ENCODE results near the gene IQSEC1.
A peak's percentile ranks its signal among the peaks of the same experiment; 100 is the strongest.

The IQSEC1 gene

DNA sequence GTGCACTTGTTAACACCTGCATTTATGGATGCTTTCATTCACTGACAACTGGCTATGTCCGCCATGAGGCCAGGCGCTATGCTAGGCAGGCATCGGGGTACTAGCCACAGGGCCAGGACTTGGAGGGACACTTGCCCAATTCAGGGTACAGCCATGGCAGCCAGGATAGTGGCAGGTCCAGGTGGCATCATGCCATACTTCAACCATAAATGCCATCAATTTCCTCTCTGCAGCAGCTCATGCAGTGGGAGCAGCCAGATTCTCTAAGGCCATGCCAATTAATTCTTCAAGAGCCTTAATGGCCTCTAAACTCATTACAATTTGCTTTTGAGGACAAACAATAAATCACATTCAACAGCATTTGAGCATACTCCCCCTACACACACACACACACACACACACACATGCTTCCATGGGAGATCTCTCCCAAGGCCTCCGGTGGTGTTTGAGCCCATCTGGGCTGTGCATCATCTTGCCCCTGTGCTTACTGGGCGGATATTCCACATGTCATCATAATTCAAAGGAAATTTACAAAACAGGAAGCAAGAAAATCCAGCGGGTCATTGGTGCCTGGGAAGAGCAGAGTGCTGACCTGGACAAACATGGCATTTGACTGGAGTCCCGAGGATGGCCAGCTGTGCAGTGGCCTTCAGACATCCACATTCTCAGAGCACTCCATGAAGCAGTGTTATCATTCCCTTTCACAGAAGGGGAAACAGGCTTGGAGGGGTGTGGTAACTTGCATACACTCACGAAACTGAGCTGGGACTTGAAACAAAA lies 109.1 kb downstream of the IQSEC1 start:
- DNase-seq, result no peak

DNA sequence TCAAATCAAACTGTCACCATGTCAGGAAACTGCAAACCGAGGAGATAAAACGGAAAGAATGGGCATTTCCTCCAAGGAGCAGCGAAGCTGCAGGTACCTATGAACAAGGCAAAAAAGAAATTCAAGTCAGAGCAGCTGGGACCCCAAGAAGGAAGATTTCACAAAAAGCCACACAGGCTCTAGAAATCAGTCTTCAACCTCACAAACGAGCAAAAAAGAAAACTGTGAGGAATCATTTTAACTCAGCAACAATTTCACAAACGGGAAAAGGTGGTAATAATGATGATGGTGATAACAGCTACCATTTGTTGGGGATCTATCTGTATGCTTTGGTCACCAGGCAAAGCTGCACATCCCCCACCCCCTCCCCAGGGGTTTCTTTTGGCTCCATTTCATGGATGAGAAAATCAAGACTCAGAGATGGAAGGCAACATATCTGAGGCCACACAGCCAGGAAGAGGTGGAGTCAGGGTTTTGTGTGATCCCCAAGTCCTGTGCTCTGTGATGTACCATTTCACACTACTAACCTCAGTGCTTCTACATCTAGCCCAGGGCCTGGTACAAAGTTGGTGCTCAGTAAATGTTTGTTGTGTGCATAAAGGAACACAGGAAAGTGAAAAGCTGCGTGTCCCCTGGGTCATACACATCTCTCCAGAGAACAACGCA lies 109.9 kb downstream of the IQSEC1 start:
- DNase-seq, result no peak

DNA sequence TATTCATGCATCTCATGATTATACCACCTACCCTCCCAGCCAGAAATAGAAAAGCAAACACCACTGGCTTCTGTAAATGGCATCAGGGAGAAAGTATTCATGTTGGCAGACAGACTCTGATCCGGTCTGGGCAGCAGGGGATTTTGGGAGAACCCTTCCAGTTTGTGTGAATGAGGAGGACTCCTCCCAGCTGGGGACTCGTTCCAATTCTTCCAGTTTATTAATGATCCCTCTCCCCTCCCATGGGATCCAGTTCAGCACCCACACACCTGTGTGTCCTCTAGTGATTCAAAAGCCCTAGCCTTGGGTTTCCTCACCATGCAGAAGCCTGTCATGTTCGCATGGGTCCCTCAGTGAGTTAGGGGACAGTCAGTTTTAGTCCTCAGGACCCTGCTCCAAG lies 110.9 kb downstream of the IQSEC1 start:
- no peak for DNase-seq

DNA sequence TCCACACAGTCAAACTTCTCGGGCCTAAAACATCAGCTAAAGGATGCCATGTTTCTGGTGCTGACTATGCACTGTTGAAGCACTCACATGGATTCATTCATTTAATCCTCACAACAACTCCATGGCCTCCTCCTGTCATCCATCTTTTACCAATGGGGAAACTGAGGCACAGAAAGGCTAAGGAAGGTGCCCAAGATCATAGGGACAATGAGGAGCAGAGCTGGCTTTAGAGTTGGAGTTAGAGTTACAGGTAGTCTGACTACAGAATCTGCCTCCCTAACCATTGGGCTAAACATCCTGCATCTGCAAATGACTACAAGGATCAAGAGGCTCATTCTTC lies 111.6 kb downstream of the IQSEC1 start:
- no peak for DNase-seq

DNA sequence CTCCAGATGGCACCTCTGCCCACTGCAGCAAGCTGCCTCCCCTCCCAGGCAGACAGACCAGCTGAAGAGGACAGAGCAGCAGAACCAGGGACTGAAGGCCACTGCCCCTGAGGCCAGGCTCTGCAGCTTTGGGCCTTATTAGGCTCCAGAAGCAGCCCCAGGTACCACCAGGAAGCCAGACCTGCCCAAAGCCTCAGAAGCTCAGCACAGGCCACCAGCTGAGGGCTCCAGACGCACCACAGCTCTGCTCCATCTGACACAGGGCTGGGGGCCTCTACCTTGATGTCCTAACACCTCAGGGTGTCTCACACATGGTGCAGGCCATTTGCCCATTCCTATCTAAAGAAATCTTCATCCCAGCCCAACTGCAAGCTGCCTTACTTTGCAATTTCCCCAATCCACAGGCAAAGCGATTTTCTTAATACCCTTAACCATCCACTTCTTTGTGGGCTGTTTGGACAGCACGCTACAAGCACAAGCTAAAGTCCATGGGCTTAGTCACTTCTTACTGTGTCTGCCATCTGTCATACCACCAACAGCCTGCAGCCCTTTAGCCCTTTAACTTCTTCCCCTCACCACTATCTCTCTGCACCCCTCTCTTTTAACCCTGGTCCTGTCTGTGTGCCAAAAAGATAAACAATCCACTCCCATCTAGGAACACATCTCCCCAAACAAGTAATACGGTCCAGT lies 112.1 kb downstream of the IQSEC1 start:
- no peak for DNase-seq

DNA sequence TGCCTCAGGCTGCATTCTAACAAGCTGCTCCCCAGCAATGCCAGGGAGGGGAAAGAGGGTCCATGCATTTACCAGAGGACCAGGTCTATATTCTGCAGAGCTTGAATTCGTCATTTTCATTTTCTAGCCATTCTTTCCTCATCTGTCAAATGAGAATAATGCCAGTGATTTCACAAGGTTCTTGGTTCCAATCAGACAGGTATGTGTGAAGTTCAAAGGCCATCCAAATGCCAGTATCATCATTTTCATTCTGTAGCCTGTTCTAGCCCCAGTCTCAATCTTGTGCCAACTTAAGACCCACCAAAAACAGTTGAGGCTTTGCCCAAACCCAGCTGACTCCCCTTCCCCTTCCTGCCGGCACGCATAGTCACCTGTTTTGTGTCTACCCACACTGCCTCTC lies 112.7 kb downstream of the IQSEC1 start:
- DNase-seq, result no peak

DNA sequence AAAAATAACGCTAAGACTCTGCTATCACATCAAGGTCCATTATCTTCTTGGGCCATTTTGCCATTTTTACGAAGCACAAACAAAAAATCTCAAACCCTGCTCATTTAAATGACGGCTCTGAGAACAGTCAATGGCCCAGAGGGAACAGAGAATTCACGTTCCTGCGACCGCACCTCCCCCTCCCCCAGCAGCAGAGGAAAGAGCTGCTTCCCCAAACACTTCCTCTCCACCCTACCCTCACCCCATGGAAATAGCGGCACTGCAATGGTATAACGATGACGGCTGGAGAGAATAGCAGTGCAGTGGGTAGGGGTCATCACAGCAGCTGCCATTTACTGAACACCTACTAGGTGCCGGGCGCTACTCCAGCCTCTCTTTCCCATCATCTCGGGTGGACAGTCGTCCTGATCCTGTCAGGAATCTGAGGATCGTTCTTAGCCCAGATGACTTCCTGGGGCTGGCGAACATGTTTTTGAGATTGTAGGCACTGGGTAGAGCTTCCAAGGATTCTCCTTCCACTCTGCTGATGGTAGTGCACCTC lies 113.3 kb downstream of the IQSEC1 start:
- DNase-seq, result no peak

DNA sequence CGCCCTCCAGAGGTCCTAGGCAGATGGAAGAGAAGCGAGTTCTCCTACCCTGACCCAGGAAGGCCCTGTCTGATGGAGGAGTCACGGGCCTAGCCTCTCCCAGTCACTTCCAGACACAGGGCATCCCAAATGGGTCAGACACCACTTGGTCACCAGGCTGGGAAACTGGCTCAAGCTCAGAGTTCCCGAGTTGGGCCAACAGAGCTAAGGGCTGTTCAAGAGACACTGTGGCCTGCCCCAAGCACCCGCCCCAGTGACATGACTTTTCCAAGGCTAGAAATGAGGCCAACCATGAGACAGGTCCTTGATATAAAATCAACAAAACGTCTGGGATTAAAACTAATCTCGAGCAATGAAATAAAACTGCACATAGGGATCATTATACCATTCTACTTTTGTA lies 113.8 kb downstream of the IQSEC1 start:
- no peak for DNase-seq

DNA sequence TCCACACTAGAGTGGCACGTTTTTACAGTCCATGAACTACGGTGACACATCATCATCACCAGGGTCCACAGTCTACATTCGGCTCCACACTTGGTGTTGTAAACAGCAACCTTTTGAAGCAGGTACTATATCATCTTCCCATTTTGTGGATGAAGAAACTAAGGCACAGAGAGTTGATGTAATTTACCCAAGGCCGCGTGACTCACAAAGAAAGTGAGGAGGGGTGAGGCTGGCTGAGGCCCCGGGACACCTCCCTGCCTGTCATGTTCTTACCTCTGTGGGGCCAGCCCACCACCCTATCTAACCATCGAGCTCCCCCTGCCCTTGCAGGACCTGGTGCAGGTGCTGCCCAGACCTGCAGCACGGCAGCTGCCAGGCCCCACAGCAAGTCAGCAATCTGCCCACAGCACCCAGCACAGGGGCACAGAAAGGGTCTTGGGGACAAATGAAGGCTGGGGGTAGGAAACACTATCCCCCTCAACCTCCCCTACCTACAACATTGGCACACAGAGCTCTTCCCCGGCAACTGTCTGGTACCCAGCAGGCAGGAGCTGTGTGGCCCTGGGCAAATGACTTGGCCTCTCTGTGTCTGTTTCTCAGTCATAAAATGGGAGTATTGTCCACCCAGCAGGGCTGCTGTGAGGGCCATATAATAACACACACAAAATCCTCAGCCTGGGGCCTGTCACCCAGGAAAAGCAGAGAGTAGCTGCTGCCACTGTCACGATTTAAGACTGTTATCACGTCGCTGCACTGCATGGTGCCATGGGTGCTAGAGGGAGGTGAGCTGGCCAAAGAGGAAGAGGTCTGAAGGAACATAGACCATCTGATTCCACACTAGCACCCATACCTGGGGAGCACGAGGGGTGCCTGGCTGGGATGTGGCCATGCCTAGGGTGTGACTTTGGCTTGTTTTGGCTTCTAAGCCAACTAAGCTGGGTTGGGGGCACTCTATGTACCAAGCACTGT lies 115.1 kb downstream of the IQSEC1 start:
- DNase-seq, result no peak

DNA sequence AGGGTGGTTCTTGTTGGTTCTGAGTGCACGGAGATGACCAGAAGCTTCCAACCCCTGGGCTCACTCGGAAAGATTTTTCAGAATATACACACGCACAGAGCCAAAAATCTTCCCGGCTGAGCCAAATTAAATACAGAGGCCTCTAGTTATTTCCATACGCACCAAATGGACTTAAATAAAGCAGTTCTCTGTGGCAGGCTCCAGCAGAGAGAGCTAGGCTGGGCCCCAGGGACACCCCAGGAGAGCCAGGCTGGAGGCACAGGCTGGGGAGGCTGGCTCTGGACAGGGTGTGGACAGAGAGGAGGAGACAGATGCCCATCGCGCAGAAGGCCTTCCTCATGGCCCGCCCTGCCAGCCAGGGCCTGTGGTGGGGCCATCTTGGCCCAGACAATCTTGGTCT lies 115.9 kb downstream of the IQSEC1 start:
- DNase-seq, result no peak

DNA sequence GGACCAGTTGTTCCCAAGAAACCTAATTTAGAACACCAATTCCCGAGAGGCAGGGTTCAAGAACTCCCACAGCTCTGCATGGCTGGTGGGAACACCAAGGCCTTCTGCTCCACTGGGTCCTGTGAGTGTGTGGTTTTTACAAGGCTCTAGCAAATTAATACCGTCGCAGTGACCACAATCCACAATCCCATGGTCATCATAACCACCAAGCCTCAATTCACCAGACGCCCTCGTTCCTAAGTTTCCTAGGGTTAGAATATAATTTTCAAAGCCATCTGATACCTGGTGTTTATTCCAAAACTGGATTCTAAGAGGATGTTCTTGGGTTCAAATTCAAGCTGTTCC lies 116.9 kb downstream of the IQSEC1 start:
- no peak for DNase-seq

DNA sequence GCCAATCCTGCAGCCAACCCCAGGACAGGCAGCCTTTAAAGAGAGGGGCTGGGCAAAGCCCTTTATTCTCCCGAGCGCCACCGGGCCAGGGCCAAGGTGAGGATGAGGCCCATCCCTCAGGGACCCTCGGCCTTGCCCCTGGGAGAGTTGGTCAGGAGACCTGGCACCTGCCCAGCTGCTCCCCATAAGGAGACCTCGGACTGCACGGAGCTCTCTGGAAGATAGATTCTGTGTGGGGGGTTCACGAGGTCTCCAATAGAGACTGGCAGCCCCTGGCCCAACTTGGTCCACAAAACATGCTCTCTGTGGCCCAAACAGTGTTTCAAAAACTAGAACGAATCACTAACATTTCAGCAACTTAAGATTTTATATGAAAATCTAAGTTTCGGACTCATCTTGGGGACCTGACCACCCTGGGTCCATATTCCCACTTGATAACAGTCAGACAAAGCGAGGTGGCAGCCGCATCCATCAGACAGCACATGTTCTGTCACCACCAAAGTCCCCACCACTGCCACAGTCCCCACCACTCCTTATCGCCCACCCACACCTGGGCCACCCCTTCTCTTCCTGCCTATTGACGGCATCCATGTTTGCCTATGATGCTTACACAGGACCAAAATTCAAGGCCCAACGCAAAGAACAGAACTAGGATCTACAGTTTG lies 117.4 kb downstream of the IQSEC1 start:
- no peak for DNase-seq

DNA sequence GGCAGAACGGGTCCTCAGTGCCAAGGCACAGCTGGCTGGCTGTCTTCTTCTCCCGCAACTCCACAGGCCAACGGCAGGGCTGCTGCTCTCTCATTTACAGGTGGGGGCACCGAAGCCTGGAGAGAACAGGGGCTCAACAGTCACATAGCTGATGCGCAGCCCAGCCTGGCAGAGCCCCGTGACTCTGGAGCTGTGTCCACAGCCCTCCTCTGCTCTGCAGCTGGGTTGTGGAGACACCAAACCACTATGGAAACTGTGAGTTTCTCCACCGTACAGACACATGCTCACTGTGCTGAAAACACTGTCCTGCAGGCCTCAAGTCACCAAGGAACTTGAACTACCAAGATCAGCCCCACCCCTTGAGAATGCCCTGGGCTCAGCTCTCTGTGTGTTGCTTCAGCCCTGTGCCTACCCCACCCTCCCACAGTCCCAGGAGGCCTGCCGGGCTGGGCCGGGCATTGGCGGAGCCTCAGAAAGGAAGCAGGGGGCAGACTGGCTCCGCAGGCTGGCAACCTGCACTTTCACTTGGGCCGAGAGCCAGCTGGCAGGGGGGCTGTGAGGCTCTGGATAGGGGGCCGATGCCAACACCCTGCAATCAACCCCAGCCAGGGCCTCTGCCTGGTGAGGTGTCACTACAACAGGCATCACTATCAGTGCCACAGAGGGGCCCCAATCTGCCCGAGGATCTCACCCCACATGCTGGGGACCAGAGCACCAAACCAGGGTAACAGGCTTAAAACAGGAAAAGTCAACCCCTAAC lies 118.2 kb downstream of the IQSEC1 start:
- peak; percentile 61 for DNase-seq

DNA sequence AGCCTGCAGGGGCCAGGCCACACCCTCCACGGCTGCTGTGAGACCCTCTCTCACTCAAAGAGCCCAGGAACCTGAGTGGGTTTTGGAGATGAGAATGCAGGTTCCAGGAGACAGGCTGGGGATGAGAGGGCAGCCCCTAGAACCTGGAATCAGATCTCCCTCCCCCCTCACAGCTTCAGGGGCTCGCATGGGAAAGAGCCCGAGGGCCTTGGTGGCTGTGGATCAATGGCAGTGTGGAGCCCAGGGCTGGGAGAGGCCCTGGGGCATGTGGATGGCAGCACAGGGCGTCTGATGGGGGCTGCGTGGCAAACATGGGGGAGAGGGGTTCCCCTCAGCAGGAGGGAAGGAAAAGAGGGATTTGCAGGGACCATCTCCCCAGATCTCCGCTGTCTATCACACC lies 119.0 kb downstream of the IQSEC1 start:
- no peak for DNase-seq

DNA sequence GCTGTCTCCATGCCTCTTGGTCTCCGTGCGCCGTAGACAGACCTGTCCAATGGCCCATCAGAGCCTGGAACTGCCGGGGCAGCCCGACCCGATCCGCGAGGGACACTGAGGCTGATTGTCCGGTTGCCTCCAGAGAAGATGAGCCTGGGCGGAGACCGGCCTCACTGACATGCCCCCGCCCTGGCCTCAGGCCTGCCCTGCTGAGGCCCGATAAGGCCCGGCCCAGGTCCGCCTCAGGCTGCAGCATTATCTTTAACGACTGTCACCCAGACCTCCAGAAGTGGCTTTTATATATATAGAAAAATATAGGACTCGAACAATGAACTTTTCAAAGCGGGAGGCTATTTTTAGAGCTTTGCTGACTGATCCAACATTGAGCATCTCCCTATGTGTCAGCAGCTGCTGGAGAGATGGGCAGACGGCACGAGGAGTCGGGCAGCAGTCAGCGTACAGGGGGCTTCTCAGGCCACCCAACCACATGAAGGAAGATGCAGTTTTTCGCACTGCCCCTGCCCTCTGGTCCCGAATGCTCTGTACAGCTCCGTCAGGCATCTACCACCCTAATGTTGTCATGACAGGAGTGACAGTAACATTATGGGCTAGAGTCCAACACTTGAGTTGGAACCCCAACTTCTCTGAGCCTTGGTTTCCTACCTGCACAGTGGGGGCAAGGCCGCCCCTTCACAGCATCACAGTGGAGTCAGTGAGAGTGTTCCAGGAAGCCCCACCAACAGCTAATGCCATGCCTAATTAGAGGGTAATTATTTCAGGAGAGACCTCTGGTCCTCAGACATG lies 119.8 kb downstream of the IQSEC1 start:
- DNase-seq, result no peak

DNA sequence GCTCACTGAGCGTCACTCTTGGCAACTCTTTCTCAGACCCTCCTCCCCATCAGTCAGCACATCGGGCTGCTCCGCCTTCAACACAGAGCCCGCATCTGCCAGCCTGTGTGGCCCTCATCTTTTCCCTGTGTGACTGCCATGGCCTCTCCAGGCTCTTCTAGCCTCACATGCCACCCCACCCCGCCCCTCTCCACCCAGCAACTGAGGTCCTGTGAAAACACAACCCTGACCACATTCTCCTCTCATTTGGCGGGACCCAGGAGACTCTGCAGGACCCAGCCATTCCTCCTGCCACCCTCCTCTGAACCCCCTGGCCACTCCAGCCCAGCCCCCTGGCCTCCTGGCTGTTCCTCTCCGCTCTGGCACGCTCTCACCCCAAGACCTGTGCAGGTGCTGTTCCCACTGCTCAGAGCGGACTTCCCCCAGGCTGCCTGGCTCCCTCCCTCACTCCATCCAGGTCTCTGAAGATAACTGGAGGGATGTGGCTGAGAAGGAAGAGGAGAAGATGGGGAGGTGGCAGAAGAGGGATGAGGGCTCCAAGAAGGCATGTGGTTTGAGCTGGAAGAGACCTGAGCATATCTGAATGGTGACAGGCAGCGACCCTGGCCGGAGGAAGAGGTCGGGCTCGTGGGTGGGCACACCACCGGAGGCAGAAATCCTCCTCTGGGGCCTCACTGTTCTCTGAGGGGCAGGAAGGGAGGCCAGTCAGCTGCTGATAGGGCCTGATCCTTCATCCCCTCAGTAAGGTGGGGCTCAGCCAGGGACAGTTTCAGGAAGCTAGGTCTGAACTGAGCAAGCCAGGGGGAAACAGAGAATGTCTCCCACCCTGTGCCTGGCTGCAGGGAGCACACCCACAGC lies 120.7 kb downstream of the IQSEC1 start:
- no peak for DNase-seq

DNA sequence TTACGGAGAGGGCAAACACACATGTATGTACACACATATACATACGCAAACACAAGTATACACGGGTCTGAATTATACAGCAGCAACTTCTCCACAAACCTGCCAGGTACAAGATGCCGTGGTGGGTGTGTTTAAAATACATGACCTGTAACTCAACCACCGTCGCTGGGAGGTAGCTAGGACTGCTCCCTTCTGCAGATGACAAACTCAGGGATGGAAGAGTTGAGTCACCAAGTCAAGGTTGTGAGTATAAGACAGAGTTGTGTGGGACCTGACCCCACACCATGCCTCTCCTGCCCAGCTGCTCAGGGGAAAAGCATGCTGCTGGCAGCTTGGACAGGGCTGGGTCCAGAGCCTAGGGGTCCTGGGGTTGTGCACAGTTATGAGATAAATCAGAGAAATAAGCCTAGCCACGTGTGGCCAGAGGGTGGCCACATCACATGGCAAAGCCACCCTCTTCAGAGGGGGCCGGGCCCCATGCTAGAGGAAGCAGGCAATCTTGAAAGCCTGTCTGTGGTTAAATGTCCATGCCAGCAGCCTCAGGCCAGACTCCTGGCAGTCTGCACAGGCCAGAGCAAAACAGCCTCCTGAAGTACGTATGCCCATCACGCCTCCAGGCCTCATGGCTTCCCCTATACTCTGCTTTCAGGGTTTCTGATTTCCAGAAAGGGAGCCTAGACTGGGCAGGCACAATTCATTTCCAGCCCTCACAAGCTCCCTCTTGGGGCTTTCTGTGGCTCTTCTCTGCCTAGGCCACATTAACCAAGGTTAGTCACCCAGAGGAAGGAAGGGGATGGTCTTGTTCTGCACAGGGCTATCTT lies 124.1 kb downstream of the IQSEC1 start:
- DNase-seq, result peak; percentile 65

DNA sequence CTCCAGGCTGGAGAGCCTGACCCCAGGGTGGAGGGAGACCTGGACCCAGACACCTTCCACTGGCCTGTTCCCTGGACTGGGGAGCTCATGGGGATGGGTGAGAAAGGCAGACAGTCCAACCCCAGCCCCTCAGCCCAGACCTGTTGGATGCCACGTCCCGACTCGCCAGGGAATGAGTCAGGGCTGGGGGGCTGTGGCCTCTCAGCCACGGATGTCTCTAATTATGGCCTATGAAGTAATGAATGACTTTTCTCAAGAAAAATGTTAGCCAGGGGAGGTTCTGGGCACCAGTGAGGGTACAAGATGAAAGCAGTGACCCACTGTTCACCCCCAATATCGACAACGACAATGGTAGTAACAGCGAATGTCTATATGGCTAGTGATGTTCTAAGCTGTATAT lies 124.9 kb downstream of the IQSEC1 start:
- no peak for DNase-seq
